ENCODE data around the gene SPESP1.
"Not testable (repeated sequence)": the region's sequence is repeated elsewhere in the genome, so short reads cannot be mapped to it uniquely, and the experiment has no call there.

The SPESP1 gene

DNA sequence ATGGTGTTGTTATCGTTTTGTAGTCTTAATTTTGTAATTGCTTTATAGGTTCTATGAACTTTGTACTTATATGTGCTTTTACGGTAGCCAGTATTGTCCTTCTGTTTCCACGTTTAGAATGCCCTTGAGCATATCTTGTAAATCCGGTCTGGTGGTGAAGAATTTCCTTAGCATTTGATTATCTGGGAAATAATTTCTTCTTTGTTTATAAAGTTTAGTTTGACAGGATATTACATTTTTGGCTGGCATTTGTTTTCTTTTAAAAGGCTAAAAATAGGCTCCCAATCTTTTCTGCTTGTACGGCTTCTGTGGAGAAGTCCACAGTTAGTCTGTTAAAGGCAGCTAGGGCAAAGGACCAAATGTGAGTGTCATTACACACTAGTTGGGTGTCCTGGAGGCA lies 36.7 kb downstream of the SPESP1 start:
- DNase-seq: no peak

GRCh38 chr15:68967948-68968347 lies 37.6 kb downstream of the SPESP1 start:
- DNase-seq: no peak

DNA sequence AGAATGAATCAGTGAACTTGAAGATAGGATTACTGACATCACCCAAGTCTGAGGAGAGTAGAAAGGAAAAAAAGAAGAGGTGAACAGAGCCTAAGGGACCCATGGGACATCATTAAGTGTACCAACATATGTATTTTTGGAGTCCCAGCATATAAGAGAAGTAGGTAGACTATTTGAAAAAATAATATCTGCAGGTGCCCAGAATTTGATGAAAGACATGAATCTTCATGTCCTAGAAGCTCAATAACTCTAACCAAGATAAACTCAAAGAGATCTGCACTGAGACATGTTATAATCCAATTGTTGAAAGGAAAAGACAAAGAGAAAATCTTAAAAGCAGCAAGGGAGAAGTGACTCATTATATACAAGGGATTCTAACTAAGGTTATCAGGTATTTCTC lies 39.0 kb downstream of the SPESP1 start:
- DNase-seq: no peak

GRCh38 chr15:68972201-68973065 lies 42.1 kb downstream of the SPESP1 start:
- no peak for DNase-seq

GRCh38 chr15:68975651-68976160 lies 45.4 kb downstream of the SPESP1 start:
- DNase-seq: not testable (repeated sequence)

DNA sequence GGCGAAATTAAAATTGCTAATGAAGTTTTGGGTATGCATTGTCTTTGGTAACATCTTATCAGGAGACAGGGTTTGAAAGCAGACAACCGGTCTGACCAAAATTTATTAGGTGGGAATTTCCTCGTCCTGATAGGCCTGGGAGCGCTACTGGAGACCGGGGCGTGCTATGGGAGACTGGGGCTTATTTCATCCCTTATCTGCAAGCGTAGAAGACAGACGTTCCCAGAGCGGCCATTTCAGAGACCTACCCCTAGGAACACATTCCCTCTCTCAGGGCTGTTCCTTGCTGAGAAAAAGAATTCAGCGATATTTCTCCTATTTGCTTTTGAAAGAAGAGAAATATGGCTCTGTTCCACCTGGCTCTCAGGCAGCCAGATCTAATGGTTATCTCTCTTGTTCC lies 47.1 kb downstream of the SPESP1 start:
- not testable (repeated sequence) for DNase-seq

DNA sequence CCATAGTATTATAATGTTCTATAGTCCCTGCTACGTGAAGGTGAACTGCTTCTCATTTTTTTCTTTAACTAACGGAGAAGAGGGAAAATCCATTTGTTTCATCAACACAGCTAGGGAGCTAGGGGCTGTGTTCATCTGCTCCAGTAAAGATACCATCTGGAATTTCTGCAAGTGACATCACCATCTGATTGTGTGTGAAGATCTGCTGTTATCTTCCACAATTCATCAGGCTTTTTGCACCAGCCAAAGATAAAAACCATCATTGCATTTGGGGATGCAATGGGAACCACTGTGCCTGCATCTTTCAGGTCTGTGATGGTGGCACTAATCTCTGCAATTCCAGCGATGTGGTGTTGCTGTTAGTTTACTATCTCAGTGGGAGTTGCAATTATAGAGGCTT lies 48.7 kb downstream of the SPESP1 start:
- no peak for DNase-seq

DNA sequence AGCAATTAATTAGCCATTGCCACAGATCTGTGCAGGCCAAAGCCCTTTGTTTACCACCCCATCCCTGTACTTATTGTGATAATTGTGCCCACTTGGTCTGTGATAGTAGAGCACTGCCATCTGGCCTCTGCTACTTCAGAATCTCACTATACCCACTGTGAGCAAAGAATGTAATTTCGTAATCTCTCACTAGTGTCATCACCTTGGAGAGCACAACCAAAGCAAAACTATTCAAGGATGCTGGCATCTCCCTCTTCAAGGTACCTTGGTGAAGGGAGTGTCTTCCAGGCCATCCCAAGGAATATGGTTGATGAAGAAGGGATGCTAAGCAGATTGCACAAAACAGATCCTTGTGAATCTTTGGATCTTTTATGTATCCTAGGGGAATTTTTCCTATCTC lies 49.5 kb downstream of the SPESP1 start:
- no peak for DNase-seq

- DNase-seq: no peak
These were observed 50.5 kb downstream of the SPESP1 start for GRCh38 chr15:68980786-68981185.

- DNase-seq: no peak
These were observed 51.6 kb downstream of the SPESP1 start for GRCh38 chr15:68981941-68982340.

GRCh38 chr15:68982976-68983563 lies 52.7 kb downstream of the SPESP1 start:
- DNase-seq: no peak

- DNase-seq: no peak
These were observed 53.7 kb downstream of the SPESP1 start for GRCh38 chr15:68983961-68984481.

- DNase-seq: no peak
These were observed 54.3 kb downstream of the SPESP1 start for GRCh38 chr15:68984586-68984985.

GRCh38 chr15:68985361-68985891 lies 55.1 kb downstream of the SPESP1 start:
- no peak for DNase-seq

- no peak for DNase-seq
These were observed 56.0 kb downstream of the SPESP1 start for GRCh38 chr15:68986322-68986721.

- no peak for DNase-seq
These were observed 56.8 kb downstream of the SPESP1 start for GRCh38 chr15:68987120-68987519.

DNA sequence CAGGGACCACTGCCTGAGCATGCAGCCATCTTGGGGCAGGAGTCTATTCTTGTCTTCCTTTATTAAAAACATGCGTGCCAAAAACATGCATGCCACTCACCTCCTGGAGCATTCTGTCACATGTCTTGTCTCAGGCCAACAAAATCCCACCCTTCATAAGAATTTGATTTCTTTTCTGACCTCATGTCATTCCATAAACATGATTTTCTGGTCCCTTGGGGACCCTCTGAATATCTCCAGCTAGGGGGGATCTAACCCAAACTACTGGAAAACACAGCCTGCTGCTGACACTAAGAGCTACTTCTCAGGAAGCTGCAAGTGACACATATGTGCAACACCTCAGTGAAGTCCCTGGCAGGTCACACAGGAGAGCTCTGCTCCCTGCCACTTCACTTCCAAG lies 57.4 kb downstream of the SPESP1 start:
- no peak for DNase-seq

GRCh38 chr15:68989541-68990230 lies 59.4 kb downstream of the SPESP1 start:
- no peak for DNase-seq

DNA sequence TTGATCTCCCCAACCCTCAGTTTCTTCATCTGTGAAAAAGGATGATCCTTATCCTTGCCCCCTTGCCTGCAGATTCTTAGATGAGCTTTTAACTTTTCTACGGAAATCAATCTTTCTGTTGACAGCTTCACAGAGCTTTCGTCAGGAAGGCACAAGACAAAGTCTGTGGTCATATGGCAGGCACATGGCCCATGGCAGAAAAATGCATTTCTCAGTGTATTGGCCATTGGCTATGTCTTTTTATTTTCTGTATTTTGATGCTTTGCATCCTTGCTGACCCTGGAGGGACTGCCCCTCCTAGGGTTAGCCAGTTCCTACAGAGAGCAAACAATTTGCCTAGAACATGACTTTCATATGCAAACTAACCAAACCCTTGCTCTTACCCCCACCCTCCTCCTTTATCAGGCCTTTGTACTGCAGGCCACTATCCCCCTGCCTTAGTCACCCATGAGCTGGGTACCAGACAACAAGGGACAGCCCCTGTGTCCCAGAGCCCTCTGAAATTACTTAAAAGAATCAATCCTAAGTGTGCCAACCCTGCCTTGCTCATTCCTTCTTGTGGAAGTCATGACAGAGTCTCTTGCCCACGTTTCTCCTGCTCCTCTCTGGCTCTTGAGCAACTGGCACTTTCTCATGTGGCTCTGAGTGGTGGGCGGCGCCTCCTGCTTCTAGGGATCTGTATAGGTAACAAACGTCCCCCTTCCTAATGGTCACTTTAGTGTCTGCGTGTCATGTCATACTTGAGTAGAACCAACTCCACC lies 60.1 kb downstream of the SPESP1 start:
- DNase-seq: no peak

DNA sequence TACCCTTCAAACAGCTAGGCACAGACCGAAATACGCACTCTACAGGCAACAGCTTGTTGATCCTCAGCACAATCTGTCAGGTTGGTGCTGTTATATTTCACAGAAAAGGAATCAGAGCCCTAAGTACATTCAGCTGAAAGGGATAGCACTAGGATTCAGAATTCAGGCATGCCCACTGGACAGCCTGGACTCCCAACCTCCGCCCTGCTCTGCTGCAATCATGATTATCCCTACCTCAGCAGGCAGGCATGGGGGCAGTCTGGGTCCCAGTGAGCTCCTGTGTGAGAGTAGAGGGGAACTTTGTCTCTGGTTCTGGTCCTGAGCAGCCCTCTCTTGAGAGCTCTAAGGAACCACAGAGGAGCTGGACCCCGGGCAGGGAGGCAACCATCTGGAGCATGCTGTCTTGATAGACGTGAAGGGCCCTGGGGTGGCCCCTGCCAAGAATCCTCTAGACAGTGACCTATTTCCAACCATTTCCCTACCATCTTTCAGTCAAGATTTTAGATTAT lies 60.7 kb downstream of the SPESP1 start:
- DNase-seq: no peak

GRCh38 chr15:68991723-68992122 lies 61.4 kb downstream of the SPESP1 start:
- no peak for DNase-seq

DNA sequence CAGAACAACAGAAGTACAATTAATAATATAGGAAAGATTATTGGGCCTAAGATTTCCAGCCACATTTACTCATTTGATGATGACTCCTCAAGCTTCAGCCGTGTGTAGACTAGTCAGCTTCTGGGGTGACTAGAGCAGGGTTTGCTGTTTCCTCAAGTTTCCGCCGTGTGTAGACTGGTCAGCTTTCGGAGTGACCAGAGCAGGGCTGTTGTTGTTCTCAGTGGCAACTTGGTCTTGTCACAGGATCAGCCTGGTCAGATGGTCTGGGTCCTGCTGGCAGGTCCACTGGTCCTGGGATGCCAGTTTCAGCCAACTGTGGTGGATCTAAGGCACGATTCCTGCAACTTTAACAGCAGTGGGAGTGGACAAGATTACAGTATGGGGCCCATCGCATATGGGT lies 62.4 kb downstream of the SPESP1 start:
- no peak for DNase-seq

Measured in fibroblast of upper back skin (primary cell).